ENCODE measurements around the gene THAP3.

Gene THAP3

DNA sequence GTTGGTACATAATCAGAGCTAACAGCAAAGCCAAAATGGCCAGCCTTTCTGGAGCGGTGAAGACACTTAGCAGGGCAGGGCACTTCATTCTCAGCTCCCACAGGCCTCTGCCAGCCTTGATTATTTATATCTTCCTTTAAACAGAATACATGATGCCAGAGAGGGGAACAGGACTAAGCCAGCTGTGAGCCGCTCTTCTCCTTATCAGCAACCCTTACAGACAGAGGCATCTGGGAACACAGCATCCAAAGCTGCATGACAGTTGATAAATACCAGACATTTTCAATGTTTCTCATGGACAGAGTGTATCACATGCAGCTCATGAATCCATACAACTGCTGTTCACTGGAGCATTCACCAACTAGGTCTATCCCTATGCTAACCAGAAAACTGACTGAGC, 47.9 kb downstream of the THAP3 start:
- Histone ChIP-seq H3K4me3 (ENCODE audit: low read length) (no peak overlapping the region), H3K9me3 (ENCODE audit: low read length) (no peaks in the 10 kb centered on the region), H2AFZ (ENCODE audit: low read depth, low read length) (no peak overlapping the region), H3K27me3 (ENCODE audit: insufficient read depth, low read length) (no peaks in the 10 kb centered on the region), H3K36me3 (ENCODE audit: insufficient read depth, low read length) (peaks cover 34% of the 10 kb centered on the region), H3K4me1 (ENCODE audit: insufficient read depth, low read length) (no peaks in the 10 kb centered on the region)

DNA sequence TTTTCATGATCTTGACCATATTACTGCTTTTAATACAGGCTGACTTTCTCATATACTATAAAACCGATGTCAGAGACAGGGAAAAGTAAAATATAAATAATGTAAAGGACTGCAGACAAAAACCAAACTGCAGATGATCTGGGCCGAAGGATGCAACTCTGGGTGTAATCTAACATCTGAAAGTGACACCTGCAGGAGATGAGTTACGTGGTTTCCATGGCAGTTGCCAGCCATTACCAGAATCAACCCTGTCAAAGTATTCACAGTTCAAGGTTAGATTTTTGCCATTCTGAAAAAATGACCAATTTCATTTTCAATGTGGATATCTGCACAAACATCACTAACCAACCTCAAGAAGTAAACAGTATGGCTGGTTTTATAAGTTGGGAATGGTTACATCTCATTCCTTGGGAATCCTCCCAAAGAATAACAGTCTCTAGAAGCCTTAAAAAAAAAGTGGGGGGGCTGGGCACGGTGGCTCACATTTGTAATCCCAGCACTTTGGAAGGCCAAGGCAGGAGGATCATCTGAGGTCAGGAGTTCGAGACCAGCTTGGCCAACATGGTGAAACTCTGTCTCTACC, 49.2 kb downstream of the THAP3 start:
- H3K4me3 ChIP-seq (ENCODE audit: low read length), result no peak overlapping the region
- H3K9me3 ChIP-seq (ENCODE audit: low read length), result no peaks in the 10 kb centered on the region
- H3K36me3 ChIP-seq (ENCODE audit: insufficient read depth, low read length), result peaks cover 44% of the 10 kb centered on the region
- H2AFZ ChIP-seq (ENCODE audit: low read depth, low read length), result no peak overlapping the region
- no peaks in the 10 kb centered on the region for H3K27me3 ChIP-seq (ENCODE audit: insufficient read depth, low read length)
- no peaks in the 10 kb centered on the region for H3K4me1 ChIP-seq (ENCODE audit: insufficient read depth, low read length)

DNA sequence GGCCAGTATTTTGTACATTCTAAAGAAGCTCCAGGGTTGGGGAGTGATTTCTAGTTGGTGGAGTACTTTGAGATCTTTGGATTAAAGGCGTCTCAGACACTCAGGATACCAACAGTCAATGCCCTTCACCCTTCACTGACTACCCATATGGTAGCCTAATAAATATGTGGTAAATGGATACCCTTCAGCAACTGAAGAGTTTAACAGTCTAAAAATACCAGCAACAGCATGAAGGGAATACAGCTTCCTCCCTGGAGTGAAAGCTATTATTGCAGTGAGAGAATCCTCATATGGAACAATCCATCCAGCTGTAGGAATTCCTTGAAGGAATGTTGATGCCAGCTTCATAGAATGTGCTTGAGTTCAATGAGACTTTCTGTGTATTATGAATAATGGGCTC, 50.1 kb downstream of the THAP3 start:
- no peak overlapping the region for H3K4me3 ChIP-seq (ENCODE audit: low read length)

DNA sequence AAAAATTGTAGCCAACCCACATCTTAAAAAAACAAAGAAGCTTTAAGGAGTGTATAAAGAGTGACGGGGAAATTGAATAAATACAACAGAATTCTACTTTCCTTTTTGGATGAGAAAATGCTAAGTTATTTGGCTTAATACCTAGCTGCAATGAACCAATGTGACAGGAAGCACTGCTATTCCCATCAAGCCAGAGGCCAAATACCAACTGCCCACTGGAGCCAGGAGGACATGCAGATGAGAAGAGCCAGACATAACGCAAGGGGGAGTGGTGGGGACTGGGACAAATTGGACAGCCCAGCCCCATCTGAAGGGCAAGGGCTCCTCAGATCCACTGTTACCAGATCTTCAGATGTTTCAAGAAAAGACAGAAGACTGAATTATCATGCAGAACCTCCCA, 51.3 kb downstream of the THAP3 start:
- H3K36me3 ChIP-seq (ENCODE audit: insufficient read depth, low read length), result peaks cover 57% of the 10 kb centered on the region
- no peaks in the 10 kb centered on the region for H3K4me1 ChIP-seq (ENCODE audit: insufficient read depth, low read length)
- H3K27me3 ChIP-seq (ENCODE audit: insufficient read depth, low read length), result no peaks in the 10 kb centered on the region
- no peaks in the 10 kb centered on the region for H3K9me3 ChIP-seq (ENCODE audit: low read length)
- no peak overlapping the region for H2AFZ ChIP-seq (ENCODE audit: low read depth, low read length)
- H3K4me3 ChIP-seq (ENCODE audit: low read length), result no peak overlapping the region

More for the DNA sequence above, 50.1 kb downstream of the THAP3 start:
- no peaks in the 10 kb centered on the region for H3K27me3 ChIP-seq (ENCODE audit: insufficient read depth, low read length)
- no peaks in the 10 kb centered on the region for H3K4me1 ChIP-seq (ENCODE audit: insufficient read depth, low read length)
- no peaks in the 10 kb centered on the region for H3K9me3 ChIP-seq (ENCODE audit: low read length)
- H2AFZ ChIP-seq (ENCODE audit: low read depth, low read length), result no peak overlapping the region
- peaks cover 53% of the 10 kb centered on the region for H3K36me3 ChIP-seq (ENCODE audit: insufficient read depth, low read length)
